HL-60/S4 treated with phorbol 12-myristate 13-acetate at 8.2 ng/mL for 4 days and 3 days (cell line): ENCODE data around the gene INMT.

Experiments
- in situ Hi-C: fragments of 300-500 bp; cut with MboI; formaldehyde crosslinking; loops from 2 replicates; pipeline ENCODE4 v1.15.0; 2022; ENCODE audit warnings: low sequenced_read_pairs

The INMT gene

GRCh38 chr7:30727061-30727945 lies 24.6 kb upstream of the INMT start:
- in situ Hi-C loops: no loop called here

DNA sequence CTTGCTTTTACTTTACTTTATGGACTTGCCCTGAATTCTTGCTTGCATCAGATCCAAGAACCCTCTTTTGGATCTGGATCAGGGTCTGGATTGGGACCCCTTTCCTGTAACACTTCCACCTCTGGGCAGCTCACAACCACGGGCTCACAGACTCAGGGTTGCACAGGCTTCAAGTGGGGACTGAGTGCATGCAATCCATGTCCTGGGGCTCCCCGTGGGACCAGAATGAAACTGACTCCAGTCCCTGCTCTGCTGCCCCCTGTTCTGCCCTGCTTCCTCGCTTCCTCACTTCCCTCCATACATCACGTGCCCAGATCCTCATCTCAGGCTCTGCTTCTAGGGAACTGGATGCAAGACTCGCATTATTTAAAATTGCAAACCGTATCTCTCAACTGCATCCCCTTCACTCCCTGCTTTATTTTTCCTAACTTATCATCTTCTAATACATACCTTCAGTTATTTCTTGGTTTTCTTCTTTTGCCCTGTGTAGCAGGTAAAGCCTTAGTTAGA lies 23.3 kb upstream of the INMT start:
- in situ Hi-C loops: no loop called here

DNA sequence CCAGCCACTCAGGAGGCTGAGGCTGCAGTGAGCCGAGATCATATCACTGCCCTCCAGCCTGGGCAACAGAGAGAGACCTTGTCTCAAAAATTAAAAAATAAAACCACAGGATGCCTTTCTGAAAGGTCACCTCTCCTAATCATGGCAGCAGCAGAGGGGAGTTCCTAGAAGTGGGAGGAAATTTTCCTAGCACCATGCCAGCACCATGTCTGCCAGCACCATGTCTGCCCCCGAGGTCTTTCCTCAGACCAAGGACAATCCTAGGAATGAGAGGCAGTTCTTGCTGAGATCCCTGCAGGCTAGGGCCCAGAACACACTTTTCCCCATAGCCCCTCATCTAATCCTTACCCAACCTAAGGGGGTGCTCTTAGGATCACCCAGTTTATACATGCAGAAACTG lies 22.3 kb upstream of the INMT start:
- in situ Hi-C loops: no loop called here

DNA sequence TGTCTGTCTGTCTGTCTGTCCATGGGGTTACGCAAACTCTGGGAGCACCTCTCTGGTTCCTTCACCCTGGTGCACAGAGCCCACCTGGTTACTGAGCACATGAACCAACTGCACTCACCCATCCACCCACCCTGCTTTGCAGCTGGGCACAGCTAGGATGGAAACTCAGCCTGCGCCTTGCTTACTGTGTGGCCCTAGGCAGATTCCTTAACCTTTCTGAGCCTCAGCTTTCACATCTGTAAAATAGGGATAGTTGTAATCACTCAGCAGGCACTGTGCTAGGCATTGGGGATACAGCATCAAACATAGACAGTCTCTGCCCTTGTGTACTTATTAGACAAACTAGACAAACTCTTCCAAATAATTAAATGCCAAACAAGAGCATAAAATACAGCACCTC lies 21.8 kb upstream of the INMT start:
- in situ Hi-C loops: no loop called here

DNA sequence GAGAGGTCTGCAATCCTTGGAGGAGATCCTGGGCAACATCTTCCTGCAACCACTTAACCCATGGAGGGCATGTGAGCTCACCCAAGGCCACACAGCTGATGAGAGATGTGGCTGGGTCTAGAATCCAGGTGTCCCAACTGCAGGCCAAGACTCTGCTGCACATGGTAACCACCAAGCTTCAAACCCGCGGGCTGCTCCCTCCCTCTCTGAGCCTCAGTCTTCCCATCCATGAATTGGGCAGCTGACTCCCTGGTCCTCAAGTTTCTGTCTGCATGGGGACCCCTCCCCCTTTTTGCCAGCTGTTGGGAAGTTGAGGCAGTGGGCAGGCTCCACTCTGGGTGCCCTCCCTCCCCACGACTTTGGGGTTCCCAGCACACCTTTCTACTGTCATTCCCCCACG lies 20.9 kb upstream of the INMT start:
- in situ Hi-C loops: no loop called here

DNA sequence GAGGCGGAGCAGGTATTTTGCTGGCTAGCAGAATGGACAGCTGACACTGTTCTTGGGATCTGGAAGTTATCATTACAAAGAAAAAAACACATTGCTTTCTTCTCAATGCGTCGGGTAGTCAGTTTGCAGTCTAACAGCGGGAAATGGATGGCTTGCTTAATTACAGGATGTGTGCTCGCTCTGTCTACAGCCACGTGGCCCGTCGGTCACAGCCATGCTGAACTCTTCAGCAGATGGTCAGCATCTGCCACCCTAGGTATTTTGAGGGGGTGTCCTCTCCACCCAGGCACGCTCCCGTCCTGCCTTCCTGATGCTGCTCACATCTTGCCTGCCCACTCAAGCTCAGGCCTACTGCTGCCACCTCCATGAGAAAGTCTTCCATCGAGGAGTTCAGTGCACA lies 20.4 kb upstream of the INMT start:
- in situ Hi-C loops: no loop called here

GRCh38 chr7:30732606-30733005 lies 19.3 kb upstream of the INMT start:
- in situ Hi-C loops: no loop called here

- in situ Hi-C loops: no loop called here
These were observed 18.7 kb upstream of the INMT start for GRCh38 chr7:30733216-30733615.

DNA sequence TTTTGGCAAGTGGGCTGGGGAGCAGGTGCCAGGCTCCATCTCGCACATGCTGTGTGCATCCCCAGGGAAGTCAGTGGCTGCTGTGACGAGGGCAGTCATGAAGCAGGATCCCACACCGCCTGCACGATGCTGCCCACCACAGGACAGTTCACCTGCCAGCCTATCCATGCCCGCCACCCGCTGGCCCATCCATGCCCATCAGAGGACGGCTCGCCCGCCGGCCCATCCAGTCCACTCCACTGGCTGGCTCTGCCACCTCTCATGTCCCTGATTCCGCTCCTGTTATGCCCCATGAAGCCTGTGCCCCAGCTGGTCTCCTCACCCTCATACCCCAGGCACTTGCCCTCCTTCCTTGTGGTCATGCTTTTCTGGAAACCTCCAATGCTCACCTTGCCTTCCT lies 18.2 kb upstream of the INMT start:
- in situ Hi-C loops: no loop called here

GRCh38 chr7:30734497-30734896 lies 17.4 kb upstream of the INMT start:
- in situ Hi-C loops: no loop called here

GRCh38 chr7:30735631-30736030 lies 16.3 kb upstream of the INMT start:
- in situ Hi-C loops: no loop called here

GRCh38 chr7:30736291-30736690 lies 15.6 kb upstream of the INMT start:
- in situ Hi-C loops: no loop called here

DNA sequence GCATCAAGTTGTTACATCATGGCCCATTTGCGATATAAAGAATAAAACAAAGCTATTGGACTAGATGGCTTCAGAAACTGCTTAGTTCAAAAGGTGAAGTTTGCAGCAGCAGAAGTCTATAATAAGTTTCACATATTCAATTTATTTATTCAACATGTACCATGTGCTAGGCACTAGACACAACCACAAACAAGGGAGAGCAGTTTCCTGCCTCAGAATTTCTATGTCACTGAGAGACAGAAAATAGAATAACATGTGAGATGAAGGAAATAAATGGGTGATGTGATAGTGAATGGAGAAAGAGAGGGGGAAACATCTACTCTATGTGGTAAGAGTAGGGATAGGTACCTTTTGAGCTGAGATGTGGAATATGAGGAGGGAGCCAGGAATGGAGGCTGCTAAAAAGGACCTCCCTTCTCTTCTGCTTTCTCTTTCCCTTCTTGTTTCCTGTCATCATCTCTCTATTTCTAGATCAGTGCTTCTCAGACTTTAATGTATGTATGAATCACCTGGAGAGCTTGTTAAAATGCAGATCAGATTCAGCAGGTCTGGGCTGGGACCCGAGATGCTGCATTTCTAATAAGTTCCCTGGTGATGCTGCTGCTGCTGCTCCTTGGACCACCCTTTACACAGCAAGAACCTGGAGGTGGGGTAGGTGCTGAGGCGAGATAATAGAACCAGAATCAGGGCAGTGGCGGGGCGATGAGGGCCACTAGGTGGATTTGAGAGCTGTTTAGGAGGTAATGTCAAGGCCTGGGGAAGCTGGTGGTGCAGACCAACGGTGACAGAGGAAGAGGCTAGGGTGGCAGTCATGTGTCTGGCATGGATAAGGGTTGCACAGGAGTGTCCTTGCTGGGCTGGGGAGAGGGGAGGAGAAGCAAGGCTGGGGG lies 13.7 kb upstream of the INMT start:
- in situ Hi-C loops: no loop called here

GRCh38 chr7:30739691-30740090 lies 12.2 kb upstream of the INMT start:
- in situ Hi-C loops: no loop called here

DNA sequence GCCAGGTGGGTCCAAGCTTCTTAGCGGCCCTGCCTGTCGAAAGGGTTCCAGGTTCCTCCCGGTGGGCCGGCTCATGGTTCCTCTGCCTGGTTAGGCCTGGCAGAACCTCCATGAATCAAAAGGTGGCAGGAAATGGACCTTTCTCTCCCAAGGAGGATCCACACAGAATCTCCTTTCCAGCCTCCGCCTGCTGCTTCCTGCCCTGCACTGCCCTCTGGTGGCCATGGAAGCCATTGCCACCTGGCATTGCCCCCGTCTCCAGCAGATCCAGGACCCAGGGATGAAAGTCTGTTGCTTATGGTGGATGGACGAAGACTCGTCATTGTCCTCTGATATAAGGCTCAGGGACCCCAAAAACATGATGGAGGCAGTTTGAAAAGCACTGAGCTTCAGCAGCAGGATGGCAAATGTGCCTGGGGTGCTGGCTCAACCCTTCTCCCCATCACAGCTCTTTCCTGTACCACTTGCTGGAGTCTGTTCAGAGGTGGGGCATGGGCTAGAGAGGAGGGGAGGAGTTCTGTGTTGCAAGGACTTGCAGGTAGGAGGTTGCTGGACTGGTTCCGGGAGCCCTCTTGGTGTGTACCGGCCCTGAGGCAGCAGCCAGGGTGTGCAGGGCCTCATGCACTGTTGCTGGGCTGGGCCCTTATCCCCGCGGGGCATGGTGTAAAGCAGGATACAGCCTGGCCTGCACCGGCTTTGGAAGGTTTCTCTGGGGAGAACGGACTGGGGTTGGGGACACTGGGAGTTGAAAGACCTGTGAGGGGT lies 11.3 kb upstream of the INMT start:
- in situ Hi-C loops: no loop called here

GRCh38 chr7:30741289-30741688 lies 10.6 kb upstream of the INMT start:
- in situ Hi-C loops: no loop called here

GRCh38 chr7:30743371-30744074 lies 8.4 kb upstream of the INMT start:
- in situ Hi-C loops: no loop called here

GRCh38 chr7:30744075-30744417 lies 7.9 kb upstream of the INMT start:
- in situ Hi-C loops: no loop called here

DNA sequence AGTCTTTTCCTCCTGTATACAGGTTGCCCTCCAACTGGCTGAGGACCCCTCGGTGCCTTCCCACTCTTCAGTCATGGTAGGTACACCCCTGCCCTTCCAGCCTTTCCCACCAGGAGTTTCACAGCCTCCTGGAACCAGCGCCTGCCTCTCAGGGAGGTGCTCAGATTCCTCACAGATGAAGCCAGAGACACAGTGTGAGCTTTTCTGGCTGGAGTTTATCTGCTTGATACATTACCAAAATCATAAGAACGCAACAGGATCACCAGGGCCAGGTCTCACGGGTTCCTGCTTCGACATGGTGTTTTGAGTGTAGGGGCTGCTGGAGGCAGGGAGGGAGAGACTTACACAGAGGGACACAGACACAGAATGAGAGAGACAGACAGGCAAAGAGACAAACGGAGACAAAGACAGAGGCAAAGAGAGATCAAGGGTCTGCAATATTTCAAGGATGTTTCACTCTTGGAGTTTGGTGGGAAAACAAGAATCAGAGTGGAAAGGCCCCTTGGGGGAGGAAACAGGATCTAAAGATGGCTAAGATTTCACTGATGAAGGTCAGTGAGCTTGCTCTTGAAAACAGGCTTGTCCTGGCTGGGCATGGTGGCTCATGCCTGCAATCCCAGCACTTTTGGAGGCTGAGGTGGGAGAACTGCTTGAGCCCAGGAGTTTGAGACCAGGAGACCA lies 6.5 kb upstream of the INMT start:
- in situ Hi-C loops: no loop called here

GRCh38 chr7:30750010-30750409 lies 1.9 kb upstream of the INMT start:
- in situ Hi-C loops: no loop called here
